ENCODE measurements around the gene GPSM3. TPM values are rescaled to one million over a fixed set of nuclear protein-coding genes. Genes with fewer than 3 reads are reported as not detected.

Gene GPSM3
- total RNA-seq, 1 experiment from 2014 or later = 2.0 TPM

Small RNA genes lying within 50 kb of the gene (microRNA-seq; reads per million reads assigned to microRNA genes)
- gene MIR6721 (ENCODE audit: unreplicated experiment) = 7.0 reads per million, percentile 21 among the genes with 10 or more reads in this experiment
- not detected for gene MIR6833 (ENCODE audit: unreplicated experiment)

Other genes starting within 250 kb of the GPSM3 start
- 5.6 TPM for gene CFB, start 246.5 kb downstream of the GPSM3 start, total RNA-seq (2021; ENCODE audit: unreplicated experiment)
- gene NELFE, start 233.7 kb downstream of the GPSM3 start, total RNA-seq (2021; ENCODE audit: unreplicated experiment) = 94.9 TPM
- gene SKIC2, start 233.5 kb downstream of the GPSM3 start, total RNA-seq (2021; ENCODE audit: unreplicated experiment) = 121 TPM
- 38.1 TPM for gene DXO, start 220.5 kb downstream of the GPSM3 start, total RNA-seq (2021; ENCODE audit: unreplicated experiment)
- 8.1 TPM for gene C4A, start 210.6 kb downstream of the GPSM3 start, total RNA-seq (2021; ENCODE audit: unreplicated experiment)
- gene C4B, start 177.8 kb downstream of the GPSM3 start, total RNA-seq (2021; ENCODE audit: unreplicated experiment) = 8.8 TPM
- 1.1 TPM for gene CYP21A2, start 154.2 kb downstream of the GPSM3 start, total RNA-seq (2021; ENCODE audit: unreplicated experiment)
- 1.8 TPM for gene TNXB, start 83.3 kb downstream of the GPSM3 start, total RNA-seq (2021; ENCODE audit: unreplicated experiment)
- 127 TPM for gene ATF6B, start 64.4 kb downstream of the GPSM3 start, total RNA-seq (2021; ENCODE audit: unreplicated experiment)
- 7.4 TPM for gene FKBPL, start 62.4 kb downstream of the GPSM3 start, total RNA-seq (2021; ENCODE audit: unreplicated experiment)
- 1.3 TPM for gene PRRT1, start 40.7 kb downstream of the GPSM3 start, total RNA-seq (2021; ENCODE audit: unreplicated experiment)
- 20.1 TPM for gene PPT2, start 38.5 kb downstream of the GPSM3 start, total RNA-seq (2021; ENCODE audit: unreplicated experiment)
- gene EGFL8, start 28.0 kb downstream of the GPSM3 start, total RNA-seq (2021; ENCODE audit: unreplicated experiment) = 11.1 TPM
- 88.4 TPM for gene AGPAT1, start 16.6 kb downstream of the GPSM3 start, total RNA-seq (2021; ENCODE audit: unreplicated experiment)
- gene RNF5, start 14.2 kb downstream of the GPSM3 start, total RNA-seq (2021; ENCODE audit: unreplicated experiment) = 82.3 TPM
- 3.7 TPM for gene AGER, start 8.4 kb downstream of the GPSM3 start, total RNA-seq (2021; ENCODE audit: unreplicated experiment)
- gene PBX2, start 2.4 kb downstream of the GPSM3 start, total RNA-seq (2021; ENCODE audit: unreplicated experiment) = 76.2 TPM
- gene NOTCH4, start 31.4 kb upstream of the GPSM3 start, total RNA-seq (2021; ENCODE audit: unreplicated experiment) = 2.0 TPM
- not detected for gene TSBP1, start 179.3 kb upstream of the GPSM3 start, total RNA-seq (2021; ENCODE audit: unreplicated experiment)
- gene BTNL2, start 214.5 kb upstream of the GPSM3 start, total RNA-seq (2021; ENCODE audit: unreplicated experiment) = not detected
- 1.7 TPM for gene HLA-DRA, start 247.2 kb upstream of the GPSM3 start, total RNA-seq (2021; ENCODE audit: unreplicated experiment)

Data from Panc1 (cell line).